WTC11 (cell line): ENCODE data around the gene SREBF2. TPM values are rescaled to one million over a fixed set of nuclear protein-coding genes. Genes with fewer than 3 reads are reported as not detected.

ENCODE experiments used
- CREB1 ChIP-seq: sonication (generic); formaldehyde crosslinking; IDR thresholded peaks from 2 replicates; pipeline ENCODE4 v1.8.0; 2023; ENCODE audit warnings: mild to moderate bottlenecking, missing genetic modification reagents
- FOXJ3 ChIP-seq: sonication (generic); formaldehyde crosslinking; IDR thresholded peaks from 2 replicates; pipeline ENCODE4 v1.9.0; 2021; ENCODE audit warnings: missing genetic modification reagents, mild to moderate bottlenecking, borderline replicate concordance
- FOXK1 ChIP-seq: sonication (generic); formaldehyde crosslinking; IDR thresholded peaks from 2 replicates; pipeline ENCODE4 v1.8.0; 2022; ENCODE audit warnings: mild to moderate bottlenecking, moderate library complexity, missing genetic modification reagents
- GTF2I ChIP-seq: fragments of 250-450 bp; sonication (Bioruptor Pico); conservative IDR thresholded peaks from 2 replicates; pipeline ENCODE4 v1.4.0; 2021; ENCODE audit warnings: mild to moderate bottlenecking
- KAT7 ChIP-seq: sonication (generic); formaldehyde crosslinking; IDR thresholded peaks from 2 replicates; pipeline ENCODE4 v1.8.1; 2023; ENCODE audit warnings: missing genetic modification reagents, mild to moderate bottlenecking, borderline replicate concordance
- MXD4 ChIP-seq: fragments of 250-450 bp; sonication (Bioruptor Pico); IDR thresholded peaks from 2 replicates; pipeline ENCODE4 v1.8.0; 2021; ENCODE audit warnings: mild to moderate bottlenecking, moderate library complexity, borderline replicate concordance
- NFYB ChIP-seq: sonication (generic); formaldehyde crosslinking; conservative IDR thresholded peaks from 2 replicates; pipeline ENCODE4 v1.8.0; 2022; ENCODE audit warnings: low read depth, missing genetic modification reagents
- NR1H2 ChIP-seq: sonication (generic); formaldehyde crosslinking; IDR thresholded peaks from 2 replicates; pipeline ENCODE4 v1.9.0; 2021; ENCODE audit warnings: mild to moderate bottlenecking, moderate library complexity, missing genetic modification reagents
- NR2C2 ChIP-seq: sonication (generic); formaldehyde crosslinking; IDR thresholded peaks from 2 replicates; pipeline ENCODE4 v1.8.0; 2022; ENCODE audit warnings: mild to moderate bottlenecking, missing genetic modification reagents
- NR3C1 ChIP-seq: sonication (generic); formaldehyde crosslinking; conservative IDR thresholded peaks from 2 replicates; pipeline ENCODE4 v1.8.1; 2023; ENCODE audit warnings: low read depth, mild to moderate bottlenecking, missing genetic modification reagents
- OVOL2 ChIP-seq: fragments of 250-450 bp; sonication (Bioruptor Pico); IDR thresholded peaks from 2 replicates; pipeline ENCODE4 v1.9.0; 2021; ENCODE audit warnings: mild to moderate bottlenecking, borderline replicate concordance
- PRRX2 ChIP-seq: fragments of 250-450 bp; sonication (Bioruptor Pico); IDR thresholded peaks from 2 replicates; pipeline ENCODE4 v1.8.0; 2021; ENCODE audit warnings: mild to moderate bottlenecking
- SMAD4 ChIP-seq: sonication (generic); formaldehyde crosslinking; IDR thresholded peaks from 2 replicates; pipeline ENCODE4 v1.8.0; 2022; ENCODE audit warnings: mild to moderate bottlenecking, missing genetic modification reagents
- SOX15 ChIP-seq: fragments of 250-450 bp; sonication (Bioruptor Pico); IDR thresholded peaks from 2 replicates; pipeline ENCODE4 v1.9.0; 2021; ENCODE audit warnings: mild to moderate bottlenecking
- TEAD1 ChIP-seq: sonication (generic); formaldehyde crosslinking; IDR thresholded peaks from 2 replicates; pipeline ENCODE4 v1.8.0; 2022; ENCODE audit warnings: mild to moderate bottlenecking, missing genetic modification reagents
- ZBTB21 ChIP-seq: sonication (generic); formaldehyde crosslinking; IDR thresholded peaks from 2 replicates; pipeline ENCODE4 v1.8.1; 2023; ENCODE audit warnings: mild to moderate bottlenecking, missing genetic modification reagents, borderline replicate concordance
- ZNF219 ChIP-seq: sonication (generic); formaldehyde crosslinking; IDR thresholded peaks from 2 replicates; pipeline ENCODE4 v1.8.0; 2023; ENCODE audit warnings: missing genetic modification reagents, mild to moderate bottlenecking, borderline replicate concordance
- ZNF232 ChIP-seq: sonication (generic); formaldehyde crosslinking; IDR thresholded peaks from 2 replicates; pipeline ENCODE4 v1.8.0; 2022; ENCODE audit warnings: mild to moderate bottlenecking, missing genetic modification reagents
- ZNF263 ChIP-seq: sonication (generic); formaldehyde crosslinking; IDR thresholded peaks from 2 replicates; pipeline ENCODE4 v1.8.1; 2022; ENCODE audit warnings: low read depth, mild to moderate bottlenecking, moderate library complexity, missing genetic modification reagents
- total RNA-seq: library from RNA; stranded (reverse); gene quantifications from 3 replicates; pipeline ENCODE4 v1.2.3, GENCODE V29; 2021
- TF ChIP-seq, protein P1 (sequence below): sonication (generic); formaldehyde crosslinking; IDR thresholded peaks from 2 replicates; pipeline ENCODE4 v1.8.0; 2023; ENCODE audit warnings: missing genetic modification reagents
- TF ChIP-seq, protein P2 (sequence below): sonication (generic); formaldehyde crosslinking; IDR thresholded peaks from 2 replicates; pipeline ENCODE4 v1.8.0; 2022; ENCODE audit warnings: missing genetic modification reagents
- TF ChIP-seq, protein P3 (sequence below): sonication (generic); formaldehyde crosslinking; conservative IDR thresholded peaks from 2 replicates; pipeline ENCODE4 v1.8.1; 2022; ENCODE audit warnings: mild to moderate bottlenecking, missing genetic modification reagents
- TF ChIP-seq, protein P4 (sequence below): fragments of 250-450 bp; sonication (Bioruptor Pico); conservative IDR thresholded peaks from 2 replicates; pipeline ENCODE4 v1.9.0; 2021; ENCODE audit warnings: mild to moderate bottlenecking
- TF ChIP-seq, protein P5 (sequence below): sonication (generic); formaldehyde crosslinking; IDR thresholded peaks from 2 replicates; pipeline ENCODE4 v1.8.1; 2023; ENCODE audit warnings: mild to moderate bottlenecking, missing genetic modification reagents, borderline replicate concordance
- TF ChIP-seq, protein P6 (sequence below): sonication (generic); formaldehyde crosslinking; IDR thresholded peaks from 2 replicates; pipeline ENCODE4 v1.8.1; 2023; ENCODE audit warnings: mild to moderate bottlenecking, missing genetic modification reagents, moderate library complexity
- TF ChIP-seq, protein P7 (sequence below): sonication (generic); formaldehyde crosslinking; IDR thresholded peaks from 2 replicates; pipeline ENCODE4 v1.8.1; 2023; ENCODE audit warnings: mild to moderate bottlenecking, missing genetic modification reagents, moderate library complexity

The SREBF2 gene
- total RNA-seq, 1 experiment from 2014 or later: 151 TPM

DNA sequence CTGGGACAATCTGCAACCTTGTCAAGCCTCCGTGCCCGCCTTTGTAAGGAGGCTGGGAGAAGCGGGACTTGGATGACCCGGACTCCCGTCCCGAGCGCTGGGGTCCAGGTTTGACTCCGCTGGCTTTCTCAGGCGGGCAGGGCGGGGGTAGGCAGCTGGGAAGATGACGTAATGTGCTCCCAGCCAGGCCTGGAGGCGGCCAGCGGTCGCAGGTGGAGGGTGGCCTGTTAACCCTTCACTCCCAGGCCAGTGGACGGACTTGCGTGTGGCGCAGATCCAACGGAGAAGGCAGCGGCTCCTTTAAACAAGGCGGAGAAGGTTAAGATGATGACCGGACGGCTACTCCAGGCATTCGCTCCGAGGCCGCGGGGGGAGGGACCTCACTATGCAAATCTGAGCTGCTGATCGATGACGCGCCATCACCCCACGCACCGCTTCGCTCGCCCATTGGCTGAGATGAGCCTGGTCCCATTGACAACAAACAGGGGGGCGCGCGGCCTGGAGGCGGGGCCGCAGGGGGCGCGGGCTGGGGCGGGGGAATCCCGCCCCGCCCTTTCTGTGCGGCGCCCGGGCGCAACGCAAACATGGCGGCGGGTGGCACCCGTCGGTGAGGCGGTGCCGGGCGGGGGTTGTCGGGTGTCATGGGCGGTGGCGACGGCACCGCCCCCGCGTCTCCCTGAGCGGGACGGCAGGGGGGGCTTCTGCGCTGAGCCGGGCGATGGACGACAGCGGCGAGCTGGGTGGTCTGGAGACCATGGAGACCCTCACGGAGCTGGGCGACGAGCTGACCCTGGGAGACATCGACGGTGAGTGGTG lies at the start of gene SREBF2 (continued):
- TF ChIP-seq, protein P1, sequence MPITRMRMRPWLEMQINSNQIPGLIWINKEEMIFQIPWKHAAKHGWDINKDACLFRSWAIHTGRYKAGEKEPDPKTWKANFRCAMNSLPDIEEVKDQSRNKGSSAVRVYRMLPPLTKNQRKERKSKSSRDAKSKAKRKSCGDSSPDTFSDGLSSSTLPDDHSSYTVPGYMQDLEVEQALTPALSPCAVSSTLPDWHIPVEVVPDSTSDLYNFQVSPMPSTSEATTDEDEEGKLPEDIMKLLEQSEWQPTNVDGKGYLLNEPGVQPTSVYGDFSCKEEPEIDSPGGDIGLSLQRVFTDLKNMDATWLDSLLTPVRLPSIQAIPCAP (CRISPR knock-in tag): no peak
- TF ChIP-seq, protein P2, sequence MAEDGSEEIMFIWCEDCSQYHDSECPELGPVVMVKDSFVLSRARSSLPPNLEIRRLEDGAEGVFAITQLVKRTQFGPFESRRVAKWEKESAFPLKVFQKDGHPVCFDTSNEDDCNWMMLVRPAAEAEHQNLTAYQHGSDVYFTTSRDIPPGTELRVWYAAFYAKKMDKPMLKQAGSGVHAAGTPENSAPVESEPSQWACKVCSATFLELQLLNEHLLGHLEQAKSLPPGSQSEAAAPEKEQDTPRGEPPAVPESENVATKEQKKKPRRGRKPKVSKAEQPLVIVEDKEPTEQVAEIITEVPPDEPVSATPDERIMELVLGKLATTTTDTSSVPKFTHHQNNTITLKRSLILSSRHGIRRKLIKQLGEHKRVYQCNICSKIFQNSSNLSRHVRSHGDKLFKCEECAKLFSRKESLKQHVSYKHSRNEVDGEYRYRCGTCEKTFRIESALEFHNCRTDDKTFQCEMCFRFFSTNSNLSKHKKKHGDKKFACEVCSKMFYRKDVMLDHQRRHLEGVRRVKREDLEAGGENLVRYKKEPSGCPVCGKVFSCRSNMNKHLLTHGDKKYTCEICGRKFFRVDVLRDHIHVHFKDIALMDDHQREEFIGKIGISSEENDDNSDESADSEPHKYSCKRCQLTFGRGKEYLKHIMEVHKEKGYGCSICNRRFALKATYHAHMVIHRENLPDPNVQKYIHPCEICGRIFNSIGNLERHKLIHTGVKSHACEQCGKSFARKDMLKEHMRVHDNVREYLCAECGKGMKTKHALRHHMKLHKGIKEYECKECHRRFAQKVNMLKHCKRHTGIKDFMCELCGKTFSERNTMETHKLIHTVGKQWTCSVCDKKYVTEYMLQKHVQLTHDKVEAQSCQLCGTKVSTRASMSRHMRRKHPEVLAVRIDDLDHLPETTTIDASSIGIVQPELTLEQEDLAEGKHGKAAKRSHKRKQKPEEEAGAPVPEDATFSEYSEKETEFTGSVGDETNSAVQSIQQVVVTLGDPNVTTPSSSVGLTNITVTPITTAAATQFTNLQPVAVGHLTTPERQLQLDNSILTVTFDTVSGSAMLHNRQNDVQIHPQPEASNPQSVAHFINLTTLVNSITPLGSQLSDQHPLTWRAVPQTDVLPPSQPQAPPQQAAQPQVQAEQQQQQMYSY (CRISPR knock-in tag): peak; percentile 88
- no peak for TF ChIP-seq SOX15 (CRISPR knock-in tag)
- TF ChIP-seq ZNF219 (CRISPR knock-in tag): no peak
- TF ChIP-seq, protein P3, sequence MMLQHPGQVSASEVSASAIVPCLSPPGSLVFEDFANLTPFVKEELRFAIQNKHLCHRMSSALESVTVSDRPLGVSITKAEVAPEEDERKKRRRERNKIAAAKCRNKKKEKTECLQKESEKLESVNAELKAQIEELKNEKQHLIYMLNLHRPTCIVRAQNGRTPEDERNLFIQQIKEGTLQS (CRISPR knock-in tag): 0 out of 2 replicates have a peak, but pooled peaks have one; percentile 27
- 0 out of 2 replicates have a peak, but pooled peaks have one; percentile 6 for TF ChIP-seq ZNF232 (CRISPR knock-in tag)
- TF ChIP-seq, protein P4, sequence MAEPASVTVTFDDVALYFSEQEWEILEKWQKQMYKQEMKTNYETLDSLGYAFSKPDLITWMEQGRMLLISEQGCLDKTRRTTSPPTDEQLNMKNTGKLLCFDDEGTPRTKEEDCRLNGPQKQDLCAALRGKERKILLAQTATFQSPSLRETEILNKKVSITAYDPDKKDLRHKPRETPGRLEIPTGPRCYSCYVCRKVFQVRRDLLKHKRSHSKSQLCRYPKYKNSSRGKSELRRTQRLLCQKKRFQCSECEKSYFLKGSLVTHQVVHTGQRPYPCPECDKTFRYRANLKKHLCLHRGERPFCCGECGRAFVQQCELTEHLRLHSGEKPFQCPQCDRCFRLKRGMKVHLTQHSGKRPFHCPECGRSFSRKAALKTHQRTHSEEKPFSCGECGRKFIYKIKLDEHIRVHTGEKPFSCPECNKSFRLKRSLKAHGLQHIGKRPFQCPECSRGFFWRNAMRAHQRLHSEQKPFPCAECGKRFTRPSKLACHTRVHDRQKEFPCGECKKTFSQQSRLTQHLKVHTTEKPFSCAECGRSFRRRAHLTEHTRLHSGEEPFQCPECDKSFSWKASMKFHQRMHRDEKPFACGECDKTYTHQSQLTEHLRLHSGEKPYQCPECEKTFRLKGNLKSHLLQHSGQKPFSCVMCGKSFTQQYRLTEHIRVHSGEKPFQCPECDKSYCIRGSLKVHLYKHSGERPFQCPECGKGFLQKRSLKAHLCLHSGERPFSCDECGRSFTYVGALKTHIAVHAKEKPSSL (CRISPR knock-in tag): no peak
- TF ChIP-seq KAT7 (CRISPR knock-in tag): no peak
- TF ChIP-seq FOXK1 (CRISPR knock-in tag): peak; percentile 80
- TF ChIP-seq FOXJ3 (CRISPR knock-in tag): no peak
- TF ChIP-seq CREB1: no peak
- no peak for TF ChIP-seq NR2C2 (CRISPR knock-in tag)
- TF ChIP-seq, protein P5, sequence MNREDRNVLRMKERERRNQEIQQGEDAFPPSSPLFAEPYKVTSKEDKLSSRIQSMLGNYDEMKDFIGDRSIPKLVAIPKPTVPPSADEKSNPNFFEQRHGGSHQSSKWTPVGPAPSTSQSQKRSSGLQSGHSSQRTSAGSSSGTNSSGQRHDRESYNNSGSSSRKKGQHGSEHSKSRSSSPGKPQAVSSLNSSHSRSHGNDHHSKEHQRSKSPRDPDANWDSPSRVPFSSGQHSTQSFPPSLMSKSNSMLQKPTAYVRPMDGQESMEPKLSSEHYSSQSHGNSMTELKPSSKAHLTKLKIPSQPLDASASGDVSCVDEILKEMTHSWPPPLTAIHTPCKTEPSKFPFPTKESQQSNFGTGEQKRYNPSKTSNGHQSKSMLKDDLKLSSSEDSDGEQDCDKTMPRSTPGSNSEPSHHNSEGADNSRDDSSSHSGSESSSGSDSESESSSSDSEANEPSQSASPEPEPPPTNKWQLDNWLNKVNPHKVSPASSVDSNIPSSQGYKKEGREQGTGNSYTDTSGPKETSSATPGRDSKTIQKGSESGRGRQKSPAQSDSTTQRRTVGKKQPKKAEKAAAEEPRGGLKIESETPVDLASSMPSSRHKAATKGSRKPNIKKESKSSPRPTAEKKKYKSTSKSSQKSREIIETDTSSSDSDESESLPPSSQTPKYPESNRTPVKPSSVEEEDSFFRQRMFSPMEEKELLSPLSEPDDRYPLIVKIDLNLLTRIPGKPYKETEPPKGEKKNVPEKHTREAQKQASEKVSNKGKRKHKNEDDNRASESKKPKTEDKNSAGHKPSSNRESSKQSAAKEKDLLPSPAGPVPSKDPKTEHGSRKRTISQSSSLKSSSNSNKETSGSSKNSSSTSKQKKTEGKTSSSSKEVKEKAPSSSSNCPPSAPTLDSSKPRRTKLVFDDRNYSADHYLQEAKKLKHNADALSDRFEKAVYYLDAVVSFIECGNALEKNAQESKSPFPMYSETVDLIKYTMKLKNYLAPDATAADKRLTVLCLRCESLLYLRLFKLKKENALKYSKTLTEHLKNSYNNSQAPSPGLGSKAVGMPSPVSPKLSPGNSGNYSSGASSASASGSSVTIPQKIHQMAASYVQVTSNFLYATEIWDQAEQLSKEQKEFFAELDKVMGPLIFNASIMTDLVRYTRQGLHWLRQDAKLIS (CRISPR knock-in tag): no peak
- TF ChIP-seq SMAD4: no peak
- TF ChIP-seq, protein P6, sequence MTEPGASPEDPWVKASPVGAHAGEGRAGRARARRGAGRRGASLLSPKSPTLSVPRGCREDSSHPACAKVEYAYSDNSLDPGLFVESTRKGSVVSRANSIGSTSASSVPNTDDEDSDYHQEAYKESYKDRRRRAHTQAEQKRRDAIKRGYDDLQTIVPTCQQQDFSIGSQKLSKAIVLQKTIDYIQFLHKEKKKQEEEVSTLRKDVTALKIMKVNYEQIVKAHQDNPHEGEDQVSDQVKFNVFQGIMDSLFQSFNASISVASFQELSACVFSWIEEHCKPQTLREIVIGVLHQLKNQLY (CRISPR knock-in tag): no peak
- TF ChIP-seq ZNF263 (CRISPR knock-in tag): no peak
- 0 out of 2 replicates have a peak, but pooled peaks have one; percentile 62 for TF ChIP-seq TEAD1 (CRISPR knock-in tag)
- TF ChIP-seq, protein P7, sequence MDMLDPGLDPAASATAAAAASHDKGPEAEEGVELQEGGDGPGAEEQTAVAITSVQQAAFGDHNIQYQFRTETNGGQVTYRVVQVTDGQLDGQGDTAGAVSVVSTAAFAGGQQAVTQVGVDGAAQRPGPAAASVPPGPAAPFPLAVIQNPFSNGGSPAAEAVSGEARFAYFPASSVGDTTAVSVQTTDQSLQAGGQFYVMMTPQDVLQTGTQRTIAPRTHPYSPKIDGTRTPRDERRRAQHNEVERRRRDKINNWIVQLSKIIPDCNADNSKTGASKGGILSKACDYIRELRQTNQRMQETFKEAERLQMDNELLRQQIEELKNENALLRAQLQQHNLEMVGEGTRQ: peak; percentile 28; the same call in 1 of the 2 replicates
- TF ChIP-seq OVOL2 (CRISPR knock-in tag): no peak
- TF ChIP-seq NR1H2 (CRISPR knock-in tag): no peak
- no peak for TF ChIP-seq MXD4 (CRISPR knock-in tag)
- no peak for TF ChIP-seq NR3C1 (CRISPR knock-in tag)
- peak; percentile 89 for TF ChIP-seq NFYB (CRISPR knock-in tag)
- no peak; the same call in 1 of the 2 replicates for TF ChIP-seq ZBTB21 (CRISPR knock-in tag)
- TF ChIP-seq PRRX2 (CRISPR knock-in tag): 0 out of 2 replicates have a peak, but pooled peaks have one; percentile 28
- no peak for TF ChIP-seq GTF2I (CRISPR knock-in tag)
